NT2/D1 (cell line): Measurements from ENCODE around the gene DCT.

Source experiments
- DNase-seq: peaks from one replicate; pipeline ENCODE4 v3.0.0-alpha.2; 2011; ENCODE audit warnings: low read depth, low spot score
- H3K27me3 ChIP-seq: 2 replicates; pipeline ENCODE4 v1.6.0; 2011; ENCODE audit warnings: mild to moderate bottlenecking; ENCODE audit not compliant: insufficient read length, insufficient read depth
- H3K36me3 ChIP-seq: 2 replicates; pipeline ENCODE4 v1.6.1; 2011; ENCODE audit warnings: mild to moderate bottlenecking, low read length, mixed read lengths; ENCODE audit not compliant: insufficient read depth, insufficient read length
- H3K4me1 ChIP-seq: 2 replicates; pipeline ENCODE4 v1.5.1; 2011; ENCODE audit not compliant: insufficient read depth, insufficient read length
- H3K4me3 ChIP-seq: 2 replicates; pipeline ENCODE4 v1.5.1; 2011; ENCODE audit warnings: low read depth; ENCODE audit not compliant: insufficient read length
- H3K9ac ChIP-seq: 2 replicates; pipeline ENCODE4 v1.6.0; 2011; ENCODE audit warnings: low read depth; ENCODE audit not compliant: insufficient read length
- H3K9me3 ChIP-seq: 2 replicates; pipeline ENCODE4 v1.5.1; 2011; ENCODE audit warnings: mild to moderate bottlenecking, low read length; ENCODE audit not compliant: insufficient read depth
- SUZ12 ChIP-seq: IDR thresholded peaks from 2 replicates; pipeline ENCODE4 v1.6.1; 2011; ENCODE audit not compliant: insufficient read length, insufficient read depth; ENCODE audit errors: extremely low read depth
- YY1 ChIP-seq: IDR thresholded peaks from 2 replicates; pipeline ENCODE4 v1.6.1; 2011; ENCODE audit not compliant: insufficient read length, insufficient read depth
- ZNF274 ChIP-seq: IDR thresholded peaks from 2 replicates; pipeline ENCODE4 v1.6.1; 2011; ENCODE audit warnings: mild to moderate bottlenecking, low read depth, low read length

Gene DCT

DNA sequence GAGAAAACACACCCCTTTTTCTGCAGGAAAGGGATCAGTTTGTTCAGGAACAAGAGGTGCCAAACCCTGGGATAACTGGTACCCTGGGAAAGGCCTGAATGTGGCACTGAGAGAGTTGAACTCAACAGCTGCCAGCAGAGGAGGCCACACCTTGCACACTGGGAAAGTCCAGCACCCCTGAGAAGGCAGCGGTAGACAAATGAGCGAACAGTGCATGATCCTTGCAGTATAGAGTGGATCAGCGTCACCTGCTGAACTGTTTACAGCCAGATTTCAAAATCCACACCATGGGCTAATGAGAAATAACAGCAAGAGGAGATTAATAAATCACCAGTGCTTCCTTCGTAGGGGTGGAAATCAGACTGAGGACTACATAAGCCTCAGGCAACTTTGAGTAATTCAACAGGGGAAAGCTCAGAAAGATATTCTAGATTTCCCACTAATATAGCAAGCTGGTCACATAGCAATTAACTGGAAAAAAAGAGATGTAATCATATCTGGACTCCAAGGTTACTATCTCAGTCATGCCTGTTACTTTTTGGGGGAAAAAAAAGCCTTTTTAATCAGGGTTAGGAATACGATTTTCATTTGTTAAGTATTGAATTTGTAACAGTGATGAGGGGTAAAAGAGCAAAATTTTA is 52.0 kb downstream of the DCT start:
- no peaks in the 10 kb centered on the region for H3K4me1 ChIP-seq
- TF ChIP-seq SUZ12: no peak
- no peak for TF ChIP-seq ZNF274
- no peak for TF ChIP-seq YY1
- H3K9me3 ChIP-seq: no peaks in the 10 kb centered on the region
- no peak overlapping the region for H3K9ac ChIP-seq
- H3K4me3 ChIP-seq: no peak overlapping the region
- H3K27me3 ChIP-seq: no peaks in the 10 kb centered on the region
- H3K36me3 ChIP-seq: no peaks in the 10 kb centered on the region
- DNase-seq: no peak

DNA sequence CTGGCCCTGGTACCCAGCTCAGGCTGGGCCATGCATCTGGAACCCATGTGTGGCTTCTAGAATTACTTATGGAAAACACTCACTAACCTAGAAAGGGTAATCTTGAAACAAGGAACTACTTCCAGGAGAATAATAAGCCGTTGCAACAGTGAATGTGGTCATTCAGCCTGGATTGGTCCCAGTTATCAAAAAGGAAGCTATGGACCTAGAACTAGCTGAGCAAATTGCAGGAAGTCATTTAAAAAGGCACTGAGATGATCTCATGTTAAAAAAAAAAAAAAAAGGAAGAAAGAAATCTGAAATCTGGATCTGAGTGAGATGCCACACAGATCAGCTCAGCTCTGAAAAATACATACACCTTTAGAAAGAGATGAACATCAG is 59.6 kb downstream of the DCT start:
- TF ChIP-seq SUZ12 (no peak), ZNF274 (no peak), YY1 (no peak)

DNA sequence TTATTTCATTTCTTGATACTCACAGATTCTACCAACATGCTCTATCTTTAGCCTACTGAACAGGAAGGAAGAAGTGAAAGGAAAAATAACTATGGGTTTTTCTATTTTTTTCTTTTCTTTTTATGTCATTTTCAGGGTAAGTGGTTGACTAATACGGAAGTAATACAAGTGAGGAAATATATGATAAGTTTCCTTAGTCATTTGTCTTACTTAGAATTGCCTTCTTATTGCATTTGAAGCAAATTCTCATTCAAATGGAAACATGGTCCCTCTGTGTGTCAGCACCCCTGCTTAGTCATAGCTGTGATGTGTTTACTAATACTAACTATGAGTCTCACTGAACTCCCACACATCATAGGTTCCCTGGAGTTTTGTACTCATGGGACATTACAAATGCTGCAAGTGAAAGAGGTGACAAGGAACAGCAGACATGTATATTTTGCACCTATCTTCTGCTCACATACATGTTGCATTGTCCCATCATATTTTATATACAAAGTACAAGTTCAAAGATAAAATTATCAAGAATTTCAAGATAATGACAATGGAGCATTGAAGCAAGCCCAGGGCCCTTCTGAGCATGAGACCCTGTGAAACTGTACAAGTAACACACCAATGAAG is 60.1 kb downstream of the DCT start:
- Histone ChIP-seq H3K27me3 (no peaks in the 10 kb centered on the region), H3K9me3 (no peaks in the 10 kb centered on the region; the same call in 1 of the 2 replicates), H3K9ac (no peak overlapping the region), H3K4me1 (no peaks in the 10 kb centered on the region), H3K4me3 (no peak overlapping the region), H3K36me3 (no peaks in the 10 kb centered on the region)
- no peak for DNase-seq
- TF ChIP-seq ZNF274 (no peak), SUZ12 (no peak), YY1 (no peak)

More for the DNA sequence above, 59.6 kb downstream of the DCT start:
- no peaks in the 10 kb centered on the region for H3K36me3 ChIP-seq
- no peak overlapping the region for H3K4me3 ChIP-seq
- no peaks in the 10 kb centered on the region for H3K27me3 ChIP-seq
- H3K4me1 ChIP-seq: no peaks in the 10 kb centered on the region
- no peaks in the 10 kb centered on the region; the same call in 1 of the 2 replicates for H3K9me3 ChIP-seq
- DNase-seq: no peak
- H3K9ac ChIP-seq: no peak overlapping the region

DNA sequence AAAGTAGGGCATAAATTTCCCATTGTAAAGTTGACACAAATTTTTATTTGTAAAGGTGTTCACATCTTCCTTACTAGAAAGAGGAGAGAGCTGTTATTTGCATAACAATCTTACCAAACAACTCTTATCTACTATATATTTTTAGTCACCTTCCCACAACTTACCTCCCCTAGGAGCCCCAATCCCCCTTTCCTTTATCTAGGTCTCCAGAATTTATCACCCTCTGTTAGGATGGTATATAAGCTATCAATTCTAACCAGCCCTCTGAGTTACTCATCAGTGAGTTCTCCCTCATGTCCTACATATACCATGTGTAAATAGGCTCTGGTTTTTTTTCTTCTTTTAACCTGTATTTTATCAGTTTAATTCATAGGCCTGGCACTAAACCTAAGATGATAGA is 62.2 kb downstream of the DCT start:
- no peaks in the 10 kb centered on the region for H3K4me1 ChIP-seq
- no peaks in the 10 kb centered on the region; the same call in 1 of the 2 replicates for H3K9me3 ChIP-seq
- H3K9ac ChIP-seq: no peak overlapping the region
- DNase-seq: no peak
- no peak for TF ChIP-seq YY1
- TF ChIP-seq ZNF274: no peak
- no peak for TF ChIP-seq SUZ12
- H3K36me3 ChIP-seq: no peaks in the 10 kb centered on the region
- no peak overlapping the region for H3K4me3 ChIP-seq
- no peaks in the 10 kb centered on the region for H3K27me3 ChIP-seq

DNA sequence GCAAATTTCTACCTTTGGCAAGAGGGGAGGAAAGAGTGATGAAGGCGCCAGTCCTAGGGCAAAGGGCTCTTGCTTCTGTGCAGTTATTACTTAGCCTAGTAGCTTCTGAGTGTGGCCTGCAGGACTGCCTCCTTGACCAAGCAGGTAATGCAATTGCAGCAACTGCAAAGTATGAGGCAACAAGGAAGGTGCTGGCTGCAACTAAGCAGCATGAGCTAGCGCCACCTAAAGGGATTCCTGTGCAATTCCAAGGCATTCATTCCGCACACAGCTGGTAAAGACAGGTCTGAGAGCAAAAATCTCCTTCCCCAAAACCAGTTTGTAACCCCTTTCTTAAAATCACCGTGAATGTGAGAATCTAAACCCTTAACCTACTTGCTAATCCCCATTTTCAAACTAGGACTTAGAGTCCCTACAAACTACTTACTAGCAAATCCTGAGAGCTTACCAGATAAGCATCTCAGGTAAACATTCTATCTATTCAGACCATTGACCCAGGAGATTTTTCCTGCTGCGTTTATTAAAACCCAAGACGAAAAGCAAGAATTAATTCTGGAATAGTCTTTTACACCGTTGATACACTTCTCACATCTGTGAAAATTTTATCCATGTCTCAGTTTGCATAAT is 62.9 kb downstream of the DCT start:
- peak; percentile 74 for DNase-seq

DNA sequence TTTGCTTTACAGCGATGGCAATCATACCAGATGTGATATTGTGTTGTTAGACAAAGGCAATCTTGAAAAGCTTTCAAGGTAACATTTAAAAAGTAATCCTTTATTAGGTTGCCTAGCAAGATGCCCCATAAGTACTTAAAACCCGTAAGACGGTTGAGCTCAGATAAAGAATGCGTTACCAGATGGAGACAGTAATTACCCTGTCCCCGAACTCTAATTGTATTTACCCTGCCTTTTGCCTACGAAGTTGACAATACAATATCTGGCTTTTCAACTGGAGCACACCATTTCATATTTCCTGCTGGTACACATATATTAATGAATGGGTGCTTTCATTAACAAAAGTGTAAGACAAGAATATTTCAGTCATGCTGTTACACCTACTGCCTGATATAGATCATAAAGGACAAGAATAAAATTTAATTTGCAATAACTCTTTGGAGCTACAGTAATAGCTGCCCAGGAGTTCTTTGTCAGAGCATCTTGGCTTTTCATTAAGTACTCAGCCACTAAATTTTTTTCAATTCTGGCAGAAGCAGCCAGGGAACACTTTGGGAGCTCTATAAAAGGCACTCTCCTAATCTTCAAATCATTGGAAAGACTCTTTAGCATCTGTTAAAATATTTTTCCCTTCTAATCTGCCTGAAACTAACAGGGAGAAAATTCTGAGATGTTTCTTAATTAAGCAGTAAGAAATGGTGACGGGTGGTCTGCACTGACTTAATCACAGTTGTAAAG is 63.8 kb downstream of the DCT start:
- TF ChIP-seq SUZ12: no peak
- no peak for TF ChIP-seq ZNF274
- TF ChIP-seq YY1: no peak
- Histone ChIP-seq H3K4me1 (no peaks in the 10 kb centered on the region), H3K36me3 (no peaks in the 10 kb centered on the region), H3K9ac (no peak overlapping the region), H3K27me3 (no peaks in the 10 kb centered on the region), H3K4me3 (no peak overlapping the region), H3K9me3 (no peaks in the 10 kb centered on the region)
- no peak for DNase-seq

More for the DNA sequence above, 62.9 kb downstream of the DCT start:
- no peak for TF ChIP-seq ZNF274
- TF ChIP-seq SUZ12: no peak
- no peak for TF ChIP-seq YY1
- Histone ChIP-seq H3K27me3 (no peaks in the 10 kb centered on the region), H3K9me3 (no peaks in the 10 kb centered on the region; the same call in 1 of the 2 replicates), H3K4me1 (no peaks in the 10 kb centered on the region), H3K9ac (no peak overlapping the region), H3K36me3 (no peaks in the 10 kb centered on the region), H3K4me3 (no peak overlapping the region)

DNA sequence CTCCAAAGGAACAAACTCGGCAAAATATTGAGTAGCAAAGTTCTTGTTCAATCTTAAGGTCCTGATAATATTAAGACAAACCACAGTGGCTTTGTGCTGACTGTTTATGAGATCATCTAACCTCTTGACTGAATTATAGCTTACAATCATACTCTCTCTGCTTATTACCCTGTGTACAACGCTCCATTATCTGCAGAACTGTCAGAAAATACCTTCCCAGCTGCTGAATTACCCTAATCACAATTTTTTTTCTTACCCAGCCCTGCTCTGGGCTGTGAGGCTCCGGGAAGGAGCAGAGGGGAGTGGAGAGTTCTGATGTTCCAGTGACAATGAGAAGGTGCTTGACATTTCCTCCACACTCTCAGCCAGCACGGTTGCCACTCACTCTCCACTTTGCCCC is 64.8 kb downstream of the DCT start:
- no peaks in the 10 kb centered on the region for H3K4me1 ChIP-seq

More for the DNA sequence above, 64.8 kb downstream of the DCT start:
- DNase-seq: no peak
- Histone ChIP-seq H3K27me3 (no peaks in the 10 kb centered on the region), H3K36me3 (no peaks in the 10 kb centered on the region), H3K4me3 (no peak overlapping the region), H3K9ac (no peak overlapping the region), H3K9me3 (no peaks in the 10 kb centered on the region)
- TF ChIP-seq YY1: no peak
- TF ChIP-seq SUZ12: no peak
- TF ChIP-seq ZNF274: no peak
